ENCODE measurements around the gene MPPED1. TPM values are rescaled to one million over a fixed set of nuclear protein-coding genes. Genes with fewer than 3 reads are reported as not detected.

The MPPED1 gene
- total RNA-seq, 1 donor from 2014 or later = not detected

DNA sequence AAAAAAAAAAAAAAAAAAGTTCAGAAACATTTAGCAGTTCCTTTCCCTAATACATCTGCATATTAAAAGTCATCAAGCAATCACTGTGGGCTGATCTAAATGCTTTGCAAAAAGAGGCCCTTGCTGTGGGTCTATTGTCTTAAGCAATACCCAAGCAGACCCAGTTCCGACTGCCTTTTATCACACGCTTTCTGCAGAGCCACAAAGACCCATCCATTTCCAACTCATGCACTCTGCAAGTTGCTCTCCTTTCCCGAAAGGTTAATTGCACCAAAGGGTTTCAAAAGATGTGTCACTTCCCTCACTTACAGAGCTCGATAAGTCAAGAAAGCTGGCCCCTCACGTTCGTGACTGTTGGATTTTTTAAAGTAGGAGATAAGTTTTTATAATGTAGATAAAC, 138.9 kb downstream of the MPPED1 start:
- H3K36me3 Mint-ChIP-seq (ENCODE audit: low read depth, unreplicated experiment) = peaks cover 4% of the 10 kb centered on the region
- Histone ChIP-seq H3K36me3 (ENCODE audit: insufficient read depth, low read length) (no peaks in the 10 kb centered on the region), H3K9ac (ENCODE audit: low read length) (no peak overlapping the region), H3K4me2 (ENCODE audit: low read length) (no peak overlapping the region), H4K20me1 (ENCODE audit: insufficient read depth, low read length) (no peaks in the 10 kb centered on the region), H3K4me3 (ENCODE audit: insufficient read depth, low read depth, low read length) (no peak overlapping the region), H3K79me2 (ENCODE audit: insufficient read depth, low read length) (no peaks in the 10 kb centered on the region), H3K27me3 (ENCODE audit: insufficient read depth, low read length) (no peaks in the 10 kb centered on the region), H3K4me1 (ENCODE audit: insufficient read depth, low read length) (no peaks in the 10 kb centered on the region), H2AFZ (ENCODE audit: low read depth, low read length) (no peak overlapping the region), H3K9me3 (ENCODE audit: insufficient read depth, low read depth, low read length) (no peaks in the 10 kb centered on the region), H3K27ac (ENCODE audit: low read depth, low read length) (no peak overlapping the region)
- FAIRE-seq = no peak
- H3K27me3 Mint-ChIP-seq (ENCODE audit: low read depth, unreplicated experiment) = peaks cover 17% of the 10 kb centered on the region
- H3K4me1 Mint-ChIP-seq (ENCODE audit: low read depth, unreplicated experiment) = no peaks in the 10 kb centered on the region
- no peak overlapping the region for H3K27ac Mint-ChIP-seq (ENCODE audit: unreplicated experiment)
- TF ChIP-seq, protein P1, sequence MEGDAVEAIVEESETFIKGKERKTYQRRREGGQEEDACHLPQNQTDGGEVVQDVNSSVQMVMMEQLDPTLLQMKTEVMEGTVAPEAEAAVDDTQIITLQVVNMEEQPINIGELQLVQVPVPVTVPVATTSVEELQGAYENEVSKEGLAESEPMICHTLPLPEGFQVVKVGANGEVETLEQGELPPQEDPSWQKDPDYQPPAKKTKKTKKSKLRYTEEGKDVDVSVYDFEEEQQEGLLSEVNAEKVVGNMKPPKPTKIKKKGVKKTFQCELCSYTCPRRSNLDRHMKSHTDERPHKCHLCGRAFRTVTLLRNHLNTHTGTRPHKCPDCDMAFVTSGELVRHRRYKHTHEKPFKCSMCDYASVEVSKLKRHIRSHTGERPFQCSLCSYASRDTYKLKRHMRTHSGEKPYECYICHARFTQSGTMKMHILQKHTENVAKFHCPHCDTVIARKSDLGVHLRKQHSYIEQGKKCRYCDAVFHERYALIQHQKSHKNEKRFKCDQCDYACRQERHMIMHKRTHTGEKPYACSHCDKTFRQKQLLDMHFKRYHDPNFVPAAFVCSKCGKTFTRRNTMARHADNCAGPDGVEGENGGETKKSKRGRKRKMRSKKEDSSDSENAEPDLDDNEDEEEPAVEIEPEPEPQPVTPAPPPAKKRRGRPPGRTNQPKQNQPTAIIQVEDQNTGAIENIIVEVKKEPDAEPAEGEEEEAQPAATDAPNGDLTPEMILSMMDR (IDR thresholded peaks at IDR 0.05; ENCODE audit: insufficient read depth, low read depth, low read length) = no peak
- TF ChIP-seq EZH2 (IDR thresholded peaks at IDR 0.05; ENCODE audit: insufficient read depth, low read length) = no peak
- no peak overlapping the region for H3K4me3 Mint-ChIP-seq (ENCODE audit: unreplicated experiment)
- peaks cover 1% of the 10 kb centered on the region for H3K9me3 Mint-ChIP-seq (ENCODE audit: unreplicated experiment)
- DNase-seq (ENCODE audit: low read depth) = no peak

DNA sequence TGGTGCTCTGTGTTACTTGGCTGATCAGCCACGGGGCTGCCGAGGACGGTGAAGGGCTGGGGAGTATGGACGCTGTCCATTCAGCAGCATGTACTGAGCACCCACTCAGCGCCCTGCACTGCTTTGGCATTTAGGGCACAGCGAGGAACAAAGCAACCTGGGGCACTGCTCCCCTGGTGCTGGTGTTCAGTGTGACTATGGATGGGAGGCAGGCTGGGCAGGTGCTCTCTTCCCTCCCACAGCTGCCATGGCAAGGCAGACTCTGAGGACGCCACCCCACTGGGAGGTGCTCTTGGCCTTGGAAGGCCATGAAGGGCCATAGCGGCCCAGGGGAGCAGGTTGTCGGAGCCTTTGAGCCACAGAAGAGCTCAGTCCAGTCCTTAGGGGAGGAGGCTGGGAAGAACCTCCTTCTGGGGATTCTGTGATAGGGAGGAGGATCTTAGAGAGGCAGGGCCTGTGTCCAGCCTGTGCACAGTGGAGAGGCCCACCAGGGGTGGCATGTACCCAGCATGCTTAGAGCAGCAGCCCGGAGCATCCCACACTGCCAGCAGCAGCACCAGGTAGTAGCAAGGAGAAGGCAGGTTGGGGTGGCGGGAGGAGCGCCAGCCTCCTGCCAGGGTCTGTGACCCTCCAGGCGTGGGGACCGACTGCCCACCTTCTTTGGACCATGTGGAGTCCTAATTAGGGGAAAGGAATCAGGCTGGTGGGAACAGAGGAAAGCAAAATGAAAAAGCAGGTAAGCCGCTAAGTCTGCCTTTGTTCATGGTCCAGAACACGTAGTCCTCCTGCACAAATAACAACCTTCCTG, 141.8 kb downstream of the MPPED1 start:
- Histone ChIP-seq H4K20me1 (ENCODE audit: insufficient read depth, low read length) (no peaks in the 10 kb centered on the region), H3K27me3 (ENCODE audit: insufficient read depth, low read length) (no peaks in the 10 kb centered on the region), H3K9me3 (ENCODE audit: insufficient read depth, low read depth, low read length) (no peaks in the 10 kb centered on the region), H2AFZ (ENCODE audit: low read depth, low read length) (no peak overlapping the region), H3K79me2 (ENCODE audit: insufficient read depth, low read length) (no peaks in the 10 kb centered on the region), H3K9ac (ENCODE audit: low read length) (no peak overlapping the region), H3K4me2 (ENCODE audit: low read length) (no peak overlapping the region), H3K4me3 (ENCODE audit: insufficient read depth, low read depth, low read length) (no peak overlapping the region), H3K27ac (ENCODE audit: low read depth, low read length) (no peak overlapping the region), H3K36me3 (ENCODE audit: insufficient read depth, low read length) (no peaks in the 10 kb centered on the region), H3K4me1 (ENCODE audit: insufficient read depth, low read length) (no peaks in the 10 kb centered on the region)
- Mint-ChIP-seq H3K27me3 (ENCODE audit: low read depth, unreplicated experiment) (peaks cover 19% of the 10 kb centered on the region), H3K27ac (ENCODE audit: unreplicated experiment) (no peak overlapping the region), H3K36me3 (ENCODE audit: low read depth, unreplicated experiment) (peaks cover 4% of the 10 kb centered on the region), H3K4me3 (ENCODE audit: unreplicated experiment) (no peak overlapping the region), H3K9me3 (ENCODE audit: unreplicated experiment) (peaks cover 1% of the 10 kb centered on the region), H3K4me1 (ENCODE audit: low read depth, unreplicated experiment) (no peaks in the 10 kb centered on the region)
- DNase-seq (ENCODE audit: low read depth) = no peak
- TF ChIP-seq, protein P1 (IDR thresholded peaks at IDR 0.05; ENCODE audit: insufficient read depth, low read depth, low read length) = no peak
- TF ChIP-seq EZH2 (IDR thresholded peaks at IDR 0.05; ENCODE audit: insufficient read depth, low read length) = no peak
- FAIRE-seq = no peak

DNA sequence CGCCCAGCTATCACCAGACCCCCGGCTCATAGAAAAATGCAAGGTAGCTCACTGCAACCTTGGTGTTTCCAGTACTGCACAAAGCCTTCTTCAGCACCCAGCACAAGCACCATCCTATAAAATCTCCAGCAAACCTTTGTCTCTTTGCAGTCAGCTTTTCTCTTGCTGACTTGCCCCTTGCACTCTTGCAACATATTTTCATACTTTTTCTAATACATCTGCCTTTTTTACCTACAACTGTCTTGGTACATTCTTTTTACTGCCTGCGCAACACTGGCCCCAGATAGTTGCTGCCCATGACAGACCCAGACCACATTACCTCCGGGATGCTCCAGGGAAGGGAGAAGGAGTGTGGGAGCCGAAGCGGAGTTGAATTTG, 142.4 kb downstream of the MPPED1 start:
- TF ChIP-seq, protein P1 (IDR thresholded peaks at IDR 0.05; ENCODE audit: insufficient read depth, low read depth, low read length) = no peak
- no peak for TF ChIP-seq EZH2 (IDR thresholded peaks at IDR 0.05; ENCODE audit: insufficient read depth, low read length)
- Histone ChIP-seq H2AFZ (ENCODE audit: low read depth, low read length) (no peak overlapping the region), H3K4me3 (ENCODE audit: insufficient read depth, low read depth, low read length) (no peak overlapping the region), H3K9me3 (ENCODE audit: insufficient read depth, low read depth, low read length) (no peaks in the 10 kb centered on the region), H3K4me2 (ENCODE audit: low read length) (no peak overlapping the region), H3K27me3 (ENCODE audit: insufficient read depth, low read length) (no peaks in the 10 kb centered on the region), H4K20me1 (ENCODE audit: insufficient read depth, low read length) (no peaks in the 10 kb centered on the region), H3K4me1 (ENCODE audit: insufficient read depth, low read length) (no peaks in the 10 kb centered on the region), H3K9ac (ENCODE audit: low read length) (no peak overlapping the region), H3K27ac (ENCODE audit: low read depth, low read length) (no peak overlapping the region), H3K79me2 (ENCODE audit: insufficient read depth, low read length) (no peaks in the 10 kb centered on the region), H3K36me3 (ENCODE audit: insufficient read depth, low read length) (no peaks in the 10 kb centered on the region)
- peaks cover 4% of the 10 kb centered on the region for H3K36me3 Mint-ChIP-seq (ENCODE audit: low read depth, unreplicated experiment)
- H3K4me3 Mint-ChIP-seq (ENCODE audit: unreplicated experiment) = no peak overlapping the region
- DNase-seq (ENCODE audit: low read depth) (no peak), FAIRE-seq (no peak)
- peaks cover 5% of the 10 kb centered on the region for H3K9me3 Mint-ChIP-seq (ENCODE audit: unreplicated experiment)
- H3K27me3 Mint-ChIP-seq (ENCODE audit: low read depth, unreplicated experiment) = peaks cover 19% of the 10 kb centered on the region
- no peaks in the 10 kb centered on the region for H3K4me1 Mint-ChIP-seq (ENCODE audit: low read depth, unreplicated experiment)
- no peak overlapping the region for H3K27ac Mint-ChIP-seq (ENCODE audit: unreplicated experiment)

All from astrocyte (in vitro differentiated cells and primary cell).